HG03175 (cell line): ENCODE results near the gene DDX56.

ENCODE experiments used
- ATAC-seq: cut with Tn5 transposase; IDR thresholded peaks from one replicate; pipeline ENCODE4 v1.9.1; 2021; ENCODE audit warnings: mild to moderate bottlenecking, moderate library complexity; ENCODE audit not compliant: unreplicated experiment

DDX56 gene

GRCh38 chr7:44573464-44574286 is at the start of gene DDX56:
DDX56 (minus strand) TSS chr7:44573908; CDS start chr7:44573895, 13 bp downstream.
- ATAC-seq = peak; percentile 97

- ATAC-seq = peak; percentile 84
These were observed 48.8 kb upstream of the DDX56 start for GRCh38 chr7:44622342-44623151.

GRCh38 chr7:44621750-44622103 is 48.0 kb upstream of the DDX56 start:
- no peak for ATAC-seq

- ATAC-seq = no peak
These were observed 47.5 kb upstream of the DDX56 start for GRCh38 chr7:44621034-44621749.

- no peak for ATAC-seq
These were observed 45.0 kb upstream of the DDX56 start for GRCh38 chr7:44618753-44619152.

GRCh38 chr7:44618045-44618444 is 44.3 kb upstream of the DDX56 start:
- no peak for ATAC-seq

GRCh38 chr7:44617225-44617890 is 43.6 kb upstream of the DDX56 start:
- ATAC-seq = no peak

GRCh38 chr7:44616545-44616944 is 42.8 kb upstream of the DDX56 start:
- no peak for ATAC-seq

GRCh38 chr7:44615793-44616192 is 42.1 kb upstream of the DDX56 start:
- no peak for ATAC-seq

- no peak for ATAC-seq
These were observed 41.5 kb upstream of the DDX56 start for GRCh38 chr7:44615149-44615611.

GRCh38 chr7:44609829-44610228 is 36.1 kb upstream of the DDX56 start:
- no peak for ATAC-seq

- no peak for ATAC-seq
These were observed 35.4 kb upstream of the DDX56 start for GRCh38 chr7:44608916-44609648.

GRCh38 chr7:44607141-44608068 is 33.7 kb upstream of the DDX56 start:
- ATAC-seq = no peak

- ATAC-seq = peak; percentile 94
These were observed 32.8 kb upstream of the DDX56 start, which contains the start of gene OGDH for GRCh38 chr7:44606341-44607140. OGDH (plus strand) TSS chr7:44606627; CDS start chr7:44624344, 17,717 bp downstream.

- ATAC-seq = no peak
These were observed 31.2 kb upstream of the DDX56 start for GRCh38 chr7:44604941-44605340.

GRCh38 chr7:44603193-44603592 is 29.5 kb upstream of the DDX56 start:
- no peak for ATAC-seq

GRCh38 chr7:44602576-44602910 is 28.8 kb upstream of the DDX56 start:
- no peak for ATAC-seq

- ATAC-seq = no peak
These were observed 25.5 kb upstream of the DDX56 start for GRCh38 chr7:44599222-44599621.
